H1 (cell line): ENCODE measurements around the gene WNT3A. TPM values are rescaled to one million over a fixed set of nuclear protein-coding genes. Genes with fewer than 3 reads are reported as not detected.

ENCODE experiments used
- CBX5 ChIP-seq: fragments of 300-800, 300-1000 bp; sonication (generic); IDR thresholded peaks from 2 replicates; pipeline ENCODE4 v1.7.1; 2016; ENCODE audit warnings: antibody characterized with exemption, low read length, low read depth
- CBX8 ChIP-seq: fragments of 300-800, 300-1000 bp; sonication (generic); IDR thresholded peaks from 2 replicates; pipeline ENCODE4 v1.7.1; 2016; ENCODE audit warnings: low read depth, low read length, borderline replicate concordance
- GTF2F1 ChIP-seq: IDR thresholded peaks from 2 replicates; pipeline ENCODE4 v1.6.1; 2012; ENCODE audit warnings: low read depth, low read length, improper control_type of control experiment, borderline replicate concordance
- HDAC2 ChIP-seq, 2 experiments: fragments of 300-600 bp in 1 of 2; sonication (generic) in 1 of 2; IDR thresholded peaks; 2 replicates each; pipeline ENCODE4 v1.6.1; 2011 to 2012; ENCODE audit warnings: low read depth in 2 of 2, low read length in 2 of 2, mild to moderate bottlenecking in 2 of 2, moderate library complexity in 2 of 2, borderline replicate concordance in 1 of 2, inconsistent platforms in 1 of 2
- POLR2A ChIP-seq, 2 experiments: IDR thresholded peaks; 1 replicate in 1 of 2; 2 replicates in 1 of 2; pipeline ENCODE4 v1.6.1; 2011; ENCODE audit warnings: low read depth in 2 of 2, low read length in 2 of 2, mild to moderate bottlenecking in 2 of 2; ENCODE audit errors: control extremely low read depth in 1 of 2
- POU5F1 ChIP-seq: IDR thresholded peaks from 2 replicates; pipeline ENCODE4 v1.6.1; 2011; ENCODE audit warnings: low read depth, mild to moderate bottlenecking, low read length, moderate library complexity
- SIRT6 ChIP-seq: IDR thresholded peaks from one replicate; pipeline ENCODE4 v1.7.1; 2012; ENCODE audit warnings: low read length, inconsistent platforms
- TAF7 ChIP-seq: optimal IDR thresholded peaks from 2 replicates; pipeline ENCODE3; 2011; ENCODE audit warnings: low read depth, mild to moderate bottlenecking, inconsistent platforms, low read length, moderate library complexity, borderline replicate concordance
- TBP ChIP-seq: IDR thresholded peaks from 2 replicates; pipeline ENCODE4 v1.6.1; 2011; ENCODE audit warnings: low read depth, low read length, improper control_type of control experiment
- polyA plus RNA-seq, 7 experiments: library from polyadenylated mRNA; depleted of rRNA in 3 of 7; stranded (reverse) in 5 of 7; unstranded in 2 of 7; fragments of >200 nt in 5 of 7; fragments of 200-250 nt in 2 of 7; gene quantifications; 1 replicate in 5 of 7; 2 replicates in 1 of 7; 4 replicates in 1 of 7; pipeline versions ENCODE4 v1.2.1 to v1.2.3, GENCODE V29; 2011 to 2013; ENCODE audit warnings: missing spikeins in 2 of 7, mixed read lengths in 2 of 7
- total RNA-seq: library from RNA; stranded (reverse); fragmentation: NEBNext Ultra II Directional; extraction: Animal tissue kit (Norgen Biotek cat#: 25700); gene quantifications from 2 replicates; pipeline ENCODE4 v1.2.1, GENCODE V29; 2021
- TF ChIP-seq, protein P1 (sequence below): fragments of 300-600 bp; sonication (generic); IDR thresholded peaks from 2 replicates; pipeline ENCODE4 v1.7.1; 2012; ENCODE audit warnings: low read length, moderate library complexity, mild to moderate bottlenecking, inconsistent platforms; ENCODE audit not compliant: insufficient replicate concordance

The WNT3A gene
- total and polyA plus RNA-seq, 2 of the 8 experiments (the other 6 are each of a cell fraction or from before 2014, with no cell fraction given), result 0.08 to 0.19 TPM

DNA sequence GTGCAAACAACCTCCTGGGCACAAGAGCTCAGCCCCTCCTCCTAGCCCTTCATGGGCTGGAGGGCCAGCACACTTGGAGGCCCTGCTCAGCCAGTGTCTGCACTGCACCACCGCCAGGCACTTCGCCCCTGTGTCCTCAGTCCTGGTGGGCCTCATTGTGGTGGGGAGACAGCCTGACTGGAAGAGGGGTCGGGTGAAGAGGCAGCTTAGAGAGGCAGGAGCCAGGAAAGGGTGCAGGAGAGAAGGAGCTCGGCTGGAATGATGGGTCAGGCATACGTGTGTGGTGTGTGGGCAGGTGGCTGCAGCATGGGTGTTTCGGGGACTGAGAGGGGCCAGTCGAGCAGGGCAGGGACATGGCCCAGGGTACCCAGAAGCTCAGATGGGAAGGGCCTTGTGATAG lies 4.1 kb downstream of the WNT3A start (continued):
- TF ChIP-seq CBX8 (no peak), TAF7 (no peak), SIRT6 (no peak), GTF2F1 (no peak), POU5F1 (no peak), CBX5 (no peak), POLR2A (IDR thresholded peaks at IDR 0.05; ENCODE audit: control extremely low read depth in 1 of 2, low read depth in 2 of 2, low read length in 2 of 2) (no peak), HDAC2 (IDR thresholded peaks at IDR 0.05; ENCODE audit: borderline replicate concordance in 1 of 2, low read depth in 2 of 2, low read length in 2 of 2) (no peak), TBP (no peak)
- TF ChIP-seq, protein P1, sequence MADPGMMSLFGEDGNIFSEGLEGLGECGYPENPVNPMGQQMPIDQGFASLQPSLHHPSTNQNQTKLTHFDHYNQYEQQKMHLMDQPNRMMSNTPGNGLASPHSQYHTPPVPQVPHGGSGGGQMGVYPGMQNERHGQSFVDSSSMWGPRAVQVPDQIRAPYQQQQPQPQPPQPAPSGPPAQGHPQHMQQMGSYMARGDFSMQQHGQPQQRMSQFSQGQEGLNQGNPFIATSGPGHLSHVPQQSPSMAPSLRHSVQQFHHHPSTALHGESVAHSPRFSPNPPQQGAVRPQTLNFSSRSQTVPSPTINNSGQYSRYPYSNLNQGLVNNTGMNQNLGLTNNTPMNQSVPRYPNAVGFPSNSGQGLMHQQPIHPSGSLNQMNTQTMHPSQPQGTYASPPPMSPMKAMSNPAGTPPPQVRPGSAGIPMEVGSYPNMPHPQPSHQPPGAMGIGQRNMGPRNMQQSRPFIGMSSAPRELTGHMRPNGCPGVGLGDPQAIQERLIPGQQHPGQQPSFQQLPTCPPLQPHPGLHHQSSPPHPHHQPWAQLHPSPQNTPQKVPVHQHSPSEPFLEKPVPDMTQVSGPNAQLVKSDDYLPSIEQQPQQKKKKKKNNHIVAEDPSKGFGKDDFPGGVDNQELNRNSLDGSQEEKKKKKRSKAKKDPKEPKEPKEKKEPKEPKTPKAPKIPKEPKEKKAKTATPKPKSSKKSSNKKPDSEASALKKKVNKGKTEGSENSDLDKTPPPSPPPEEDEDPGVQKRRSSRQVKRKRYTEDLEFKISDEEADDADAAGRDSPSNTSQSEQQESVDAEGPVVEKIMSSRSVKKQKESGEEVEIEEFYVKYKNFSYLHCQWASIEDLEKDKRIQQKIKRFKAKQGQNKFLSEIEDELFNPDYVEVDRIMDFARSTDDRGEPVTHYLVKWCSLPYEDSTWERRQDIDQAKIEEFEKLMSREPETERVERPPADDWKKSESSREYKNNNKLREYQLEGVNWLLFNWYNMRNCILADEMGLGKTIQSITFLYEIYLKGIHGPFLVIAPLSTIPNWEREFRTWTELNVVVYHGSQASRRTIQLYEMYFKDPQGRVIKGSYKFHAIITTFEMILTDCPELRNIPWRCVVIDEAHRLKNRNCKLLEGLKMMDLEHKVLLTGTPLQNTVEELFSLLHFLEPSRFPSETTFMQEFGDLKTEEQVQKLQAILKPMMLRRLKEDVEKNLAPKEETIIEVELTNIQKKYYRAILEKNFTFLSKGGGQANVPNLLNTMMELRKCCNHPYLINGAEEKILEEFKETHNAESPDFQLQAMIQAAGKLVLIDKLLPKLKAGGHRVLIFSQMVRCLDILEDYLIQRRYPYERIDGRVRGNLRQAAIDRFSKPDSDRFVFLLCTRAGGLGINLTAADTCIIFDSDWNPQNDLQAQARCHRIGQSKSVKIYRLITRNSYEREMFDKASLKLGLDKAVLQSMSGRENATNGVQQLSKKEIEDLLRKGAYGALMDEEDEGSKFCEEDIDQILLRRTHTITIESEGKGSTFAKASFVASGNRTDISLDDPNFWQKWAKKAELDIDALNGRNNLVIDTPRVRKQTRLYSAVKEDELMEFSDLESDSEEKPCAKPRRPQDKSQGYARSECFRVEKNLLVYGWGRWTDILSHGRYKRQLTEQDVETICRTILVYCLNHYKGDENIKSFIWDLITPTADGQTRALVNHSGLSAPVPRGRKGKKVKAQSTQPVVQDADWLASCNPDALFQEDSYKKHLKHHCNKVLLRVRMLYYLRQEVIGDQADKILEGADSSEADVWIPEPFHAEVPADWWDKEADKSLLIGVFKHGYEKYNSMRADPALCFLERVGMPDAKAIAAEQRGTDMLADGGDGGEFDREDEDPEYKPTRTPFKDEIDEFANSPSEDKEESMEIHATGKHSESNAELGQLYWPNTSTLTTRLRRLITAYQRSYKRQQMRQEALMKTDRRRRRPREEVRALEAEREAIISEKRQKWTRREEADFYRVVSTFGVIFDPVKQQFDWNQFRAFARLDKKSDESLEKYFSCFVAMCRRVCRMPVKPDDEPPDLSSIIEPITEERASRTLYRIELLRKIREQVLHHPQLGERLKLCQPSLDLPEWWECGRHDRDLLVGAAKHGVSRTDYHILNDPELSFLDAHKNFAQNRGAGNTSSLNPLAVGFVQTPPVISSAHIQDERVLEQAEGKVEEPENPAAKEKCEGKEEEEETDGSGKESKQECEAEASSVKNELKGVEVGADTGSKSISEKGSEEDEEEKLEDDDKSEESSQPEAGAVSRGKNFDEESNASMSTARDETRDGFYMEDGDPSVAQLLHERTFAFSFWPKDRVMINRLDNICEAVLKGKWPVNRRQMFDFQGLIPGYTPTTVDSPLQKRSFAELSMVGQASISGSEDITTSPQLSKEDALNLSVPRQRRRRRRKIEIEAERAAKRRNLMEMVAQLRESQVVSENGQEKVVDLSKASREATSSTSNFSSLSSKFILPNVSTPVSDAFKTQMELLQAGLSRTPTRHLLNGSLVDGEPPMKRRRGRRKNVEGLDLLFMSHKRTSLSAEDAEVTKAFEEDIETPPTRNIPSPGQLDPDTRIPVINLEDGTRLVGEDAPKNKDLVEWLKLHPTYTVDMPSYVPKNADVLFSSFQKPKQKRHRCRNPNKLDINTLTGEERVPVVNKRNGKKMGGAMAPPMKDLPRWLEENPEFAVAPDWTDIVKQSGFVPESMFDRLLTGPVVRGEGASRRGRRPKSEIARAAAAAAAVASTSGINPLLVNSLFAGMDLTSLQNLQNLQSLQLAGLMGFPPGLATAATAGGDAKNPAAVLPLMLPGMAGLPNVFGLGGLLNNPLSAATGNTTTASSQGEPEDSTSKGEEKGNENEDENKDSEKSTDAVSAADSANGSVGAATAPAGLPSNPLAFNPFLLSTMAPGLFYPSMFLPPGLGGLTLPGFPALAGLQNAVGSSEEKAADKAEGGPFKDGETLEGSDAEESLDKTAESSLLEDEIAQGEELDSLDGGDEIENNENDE, result no peak
- TF ChIP-seq, all 59 proteins: peak for 0
